PFSK-1 (cell line): ENCODE results near the gene NME9.

Source experiments
- POLR2AphosphoS5 ChIP-seq: IDR thresholded peaks from 2 replicates; pipeline ENCODE4 v1.6.1; 2012; ENCODE audit warnings: low read depth, mild to moderate bottlenecking, control low read depth, low read length, moderate library complexity
- SIN3A ChIP-seq: IDR thresholded peaks from 2 replicates; pipeline ENCODE4 v1.6.1; 2012; ENCODE audit warnings: mild to moderate bottlenecking, low read length, moderate library complexity, borderline replicate concordance; ENCODE audit not compliant: insufficient read depth
- TAF1 ChIP-seq: IDR thresholded peaks from 2 replicates; pipeline ENCODE4 v1.6.1; 2012; ENCODE audit warnings: low read length, control low read depth, borderline replicate concordance; ENCODE audit not compliant: insufficient read depth

GRCh38 chr3:138363322-138363721 is 33.7 kb upstream of the NME9 start:
- TF ChIP-seq POLR2AphosphoS5 (no peak), TAF1 (no peak), SIN3A (no peak)
